B cell (primary cell): Measurements from ENCODE around the gene GLB1L.

Source experiments
- EZH2 ChIP-seq: IDR thresholded peaks from 2 replicates; pipeline ENCODE4 v1.6.1; 2012; ENCODE audit warnings: borderline replicate concordance, low read depth, mild to moderate bottlenecking, moderate library complexity, low read length; ENCODE audit not compliant: insufficient read depth, poor library complexity, severe bottlenecking
- TF ChIP-seq, protein P1 (sequence below): fragments of 200-600 bp; IDR thresholded peaks from one replicate; pipeline ENCODE4 v1.8.0; 2022; ENCODE audit warnings: antibody characterized with exemption, mild to moderate bottlenecking

DNA sequence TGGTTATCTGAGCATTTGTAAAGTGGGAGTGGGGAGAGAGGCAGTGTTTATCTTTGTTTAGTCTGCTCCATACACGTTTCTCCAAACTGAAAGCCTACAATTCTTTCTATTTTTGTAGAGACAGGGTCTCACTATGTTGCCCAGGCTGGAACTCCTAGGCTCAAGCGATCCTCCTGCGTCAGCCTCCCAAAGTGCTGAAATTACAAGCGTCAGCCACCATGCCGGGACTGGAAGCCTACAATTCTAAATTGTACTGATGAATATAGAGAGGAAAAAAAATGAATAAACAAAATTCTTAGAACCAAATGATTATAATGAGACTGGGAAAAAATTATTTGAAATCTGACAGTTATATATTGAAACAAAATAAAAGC is 40.1 kb downstream of the GLB1L start:
- TF ChIP-seq, protein P1, sequence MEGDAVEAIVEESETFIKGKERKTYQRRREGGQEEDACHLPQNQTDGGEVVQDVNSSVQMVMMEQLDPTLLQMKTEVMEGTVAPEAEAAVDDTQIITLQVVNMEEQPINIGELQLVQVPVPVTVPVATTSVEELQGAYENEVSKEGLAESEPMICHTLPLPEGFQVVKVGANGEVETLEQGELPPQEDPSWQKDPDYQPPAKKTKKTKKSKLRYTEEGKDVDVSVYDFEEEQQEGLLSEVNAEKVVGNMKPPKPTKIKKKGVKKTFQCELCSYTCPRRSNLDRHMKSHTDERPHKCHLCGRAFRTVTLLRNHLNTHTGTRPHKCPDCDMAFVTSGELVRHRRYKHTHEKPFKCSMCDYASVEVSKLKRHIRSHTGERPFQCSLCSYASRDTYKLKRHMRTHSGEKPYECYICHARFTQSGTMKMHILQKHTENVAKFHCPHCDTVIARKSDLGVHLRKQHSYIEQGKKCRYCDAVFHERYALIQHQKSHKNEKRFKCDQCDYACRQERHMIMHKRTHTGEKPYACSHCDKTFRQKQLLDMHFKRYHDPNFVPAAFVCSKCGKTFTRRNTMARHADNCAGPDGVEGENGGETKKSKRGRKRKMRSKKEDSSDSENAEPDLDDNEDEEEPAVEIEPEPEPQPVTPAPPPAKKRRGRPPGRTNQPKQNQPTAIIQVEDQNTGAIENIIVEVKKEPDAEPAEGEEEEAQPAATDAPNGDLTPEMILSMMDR: no peak
- TF ChIP-seq EZH2: no peak
